Common myeloid progenitor, CD34-positive (primary cell): Measurements from ENCODE around the gene PLA2G15.

ENCODE experiments used
- CTCF ChIA-PET: fragments of 350-600 bp; sonication (Branson Sonifier 250); formaldehyde crosslinking; loops from one replicate; lab custom pipeline; 2021; ENCODE audit warnings: antibody characterized with exemption; lab: Charles Lee
- POLR2A ChIA-PET: fragments of 350-600 bp; sonication (Branson Sonifier 250); formaldehyde crosslinking; loops from one replicate; lab custom pipeline; 2021; ENCODE audit warnings: antibody characterized with exemption; lab: Charles Lee
- DNase-seq, 3 donors: peaks; one replicate each; pipeline versions ENCODE4 v3.0.0 to v3.0.0-alpha.2; 2013
- H3K27ac ChIP-seq, 2 experiments: 1 replicate in 1 of 2; 2 replicates in 1 of 2; pipeline ENCODE4 v1.7.0; 2013; ENCODE audit warnings: inconsistent platforms in 2 of 2, low read length in 2 of 2, mild to moderate bottlenecking in 2 of 2, low read depth in 1 of 2, moderate library complexity in 1 of 2; ENCODE audit not compliant: severe bottlenecking in 2 of 2, insufficient read depth in 1 of 2, poor library complexity in 1 of 2
- H3K27me3 ChIP-seq, 5 experiments: replicated peaks in 2 of 5; 1 replicate in 3 of 5; 2 replicates in 2 of 5; pipeline versions ENCODE4 v1.6.1 to v1.7.0; 2013; ENCODE audit warnings: low read length in 4 of 5, mild to moderate bottlenecking in 2 of 5, moderate library complexity in 2 of 5, inconsistent platforms in 1 of 5; ENCODE audit not compliant: insufficient read depth in 5 of 5, control insufficient read depth in 4 of 5
- H3K36me3 ChIP-seq, 4 experiments: 1 replicate in 2 of 4; 2 replicates in 2 of 4; pipeline versions ENCODE4 v1.6.1 to v1.7.0; 2013; ENCODE audit warnings: low read length in 3 of 4, control low read depth in 1 of 4, mild to moderate bottlenecking in 1 of 4; ENCODE audit not compliant: control insufficient read depth in 4 of 4, insufficient read depth in 4 of 4
- H3K4me1 ChIP-seq, 4 experiments: 1 replicate in 3 of 4; 2 replicates in 1 of 4; pipeline versions ENCODE4 v1.6.1 to v1.7.1; 2013; ENCODE audit warnings: low read length in 3 of 4, mild to moderate bottlenecking in 3 of 4, control low read depth in 1 of 4, inconsistent platforms in 1 of 4, moderate library complexity in 1 of 4; ENCODE audit not compliant: control insufficient read depth in 4 of 4, insufficient read depth in 4 of 4; ENCODE audit errors: control extremely low read depth in 1 of 4
- H3K4me3 ChIP-seq, 7 experiments: 1 replicate in 4 of 7; 2 replicates in 3 of 7; pipeline versions ENCODE4 v1.5.1 to v1.7.0; 2013; ENCODE audit warnings: mild to moderate bottlenecking in 7 of 7, low read length in 6 of 7, moderate library complexity in 6 of 7, inconsistent platforms in 2 of 7, low read depth in 2 of 7, control low read depth in 1 of 7; ENCODE audit not compliant: insufficient read depth in 4 of 7, control insufficient read depth in 1 of 7; ENCODE audit errors: extremely low read depth in 1 of 7
- H3K9me3 ChIP-seq, 5 experiments: 1 replicate in 4 of 5; 2 replicates in 1 of 5; pipeline versions ENCODE4 v1.6.1 to v1.7.1; 2013; ENCODE audit warnings: low read length in 4 of 5, mild to moderate bottlenecking in 2 of 5, inconsistent platforms in 1 of 5, low read depth in 1 of 5, moderate library complexity in 1 of 5; ENCODE audit not compliant: control insufficient read depth in 4 of 5, insufficient read depth in 2 of 5; ENCODE audit errors: control extremely low read depth in 1 of 5
- WGBS: methylation state at CpG from one replicate; pipeline ENCODE4 v1.1.5; 2013; ENCODE audit not compliant: insufficient coverage; 5-methylcytosine and 5-hydroxymethylcytosine counted together

PLA2G15 gene

GRCh38 chr16:68291227-68291626, 46.1 kb downstream of the PLA2G15 start:
- POLR2A ChIA-PET, result interaction anchor here (0.6 kb wide), 1 partner anchor 20 kb away, joined by 4 read pairs; the partner anchor contains the start of genes PRMT7 and SLC7A6OS
- 87% methylated on average over 4 of the region's 4 CpGs for WGBS

GRCh38 chr16:68292425-68292824, 47.3 kb downstream of the PLA2G15 start:
- DNase-seq, result no peak
- peaks cover 9 to 77% (median 54%) of the 10 kb centered on the region in 4 experiments for H3K36me3 ChIP-seq
- H3K4me3 ChIP-seq, result no peak overlapping the region
- CTCF ChIA-PET, result interaction anchor here (0.7 to 5.7 kb wide), 3 partner anchors 12 to 31 kb away, joined by 3 to 41 read pairs (median 6); partner anchors contain the start of gene SLC7A6
- no peaks in the 10 kb centered on the region for H3K9me3 ChIP-seq
- peaks cover 17 to 58% (median 42%) of the 10 kb centered on the region in 4 experiments for H3K4me1 ChIP-seq
- no peaks in the 10 kb centered on the region for H3K27me3 ChIP-seq
- POLR2A ChIA-PET, result interaction anchor here (0.7 kb wide), 1 partner anchor 1641 kb away, joined by 3 read pairs; no protein-coding TSS in a partner anchor
- no peak overlapping the region for H3K27ac ChIP-seq
- WGBS, result 100% methylated on average over 3 of the region's 5 CpGs

More at GRCh38 chr16:68291227-68291626, 46.1 kb downstream of the PLA2G15 start:
- Histone ChIP-seq H3K27me3 (no peaks in the 10 kb centered on the region), H3K9me3 (no peaks in the 10 kb centered on the region), H3K36me3 (peaks cover 9 to 75% (median 44%) of the 10 kb centered on the region in 4 experiments), H3K4me1 (peaks cover 22 to 60% (median 53%) of the 10 kb centered on the region in 4 experiments), H3K4me3 (no peak overlapping the region), H3K27ac (no peak overlapping the region)
- DNase-seq, result no peak
- CTCF ChIA-PET, result interaction anchor here (2.2 to 5.7 kb wide), 4 partner anchors 10 to 30 kb away, joined by 6 to 41 read pairs (median 10); partner anchors contain the start of gene SLC7A6

- ChIA-PET CTCF (interaction anchor here (1.0 to 2.3 kb wide), 5 partner anchors 11 to 52 kb away, joined by 3 to 16 read pairs (median 3); partner anchors contain the start of gene SLC7A6), POLR2A (no interaction called here)
- Histone ChIP-seq H3K4me3 (no peak overlapping the region), H3K27ac (no peak overlapping the region), H3K9me3 (no peaks in the 10 kb centered on the region), H3K4me1 (peaks cover 2 to 30% (median 9%) of the 10 kb centered on the region in 4 experiments), H3K36me3 (peaks cover 13 to 93% (median 76%) of the 10 kb centered on the region in 4 experiments), H3K27me3 (no peaks in the 10 kb centered on the region)
- WGBS, result 97% methylated on average over 10 of the region's 12 CpGs
- no peak for DNase-seq
Observed at GRCh38 chr16:68296291-68296690, 51.1 kb downstream of the PLA2G15 start.

GRCh38 chr16:68296693-68297092, 51.5 kb downstream of the PLA2G15 start:
- Histone ChIP-seq H3K27me3 (no peaks in the 10 kb centered on the region), H3K36me3 (peaks cover 13 to 93% (median 76%) of the 10 kb centered on the region in 4 experiments), H3K4me1 (peaks cover 2 to 26% (median 7%) of the 10 kb centered on the region in 4 experiments), H3K27ac (no peak overlapping the region), H3K9me3 (no peaks in the 10 kb centered on the region), H3K4me3 (no peak overlapping the region)
- 94% methylated on average over 5 of the region's 6 CpGs for WGBS
- ChIA-PET CTCF (interaction anchor here (0.8 to 2.3 kb wide), 6 partner anchors 9 to 53 kb away, joined by 3 to 16 read pairs (median 3); partner anchors contain the start of gene SLC7A6), POLR2A (no interaction called here)
- no peak for DNase-seq

- peaks cover 0 to 20% (median 1%) of the 10 kb centered on the region in 4 experiments for H3K4me1 ChIP-seq
- CTCF ChIA-PET, result interaction anchor here (1.4 to 2.3 kb wide), 3 partner anchors 34 to 36 kb away, joined by 4 to 16 read pairs (median 7); partner anchors contain the start of gene SLC7A6
- DNase-seq, result no peak
- no peak overlapping the region for H3K4me3 ChIP-seq
- H3K27ac ChIP-seq, result no peak overlapping the region
- H3K9me3 ChIP-seq, result no peaks in the 10 kb centered on the region
- peaks cover 17 to 95% (median 77%) of the 10 kb centered on the region in 4 experiments for H3K36me3 ChIP-seq
- 100% methylated on average over 1 of the region's 3 CpGs for WGBS
- POLR2A ChIA-PET, result no interaction called here
- H3K27me3 ChIP-seq, result no peaks in the 10 kb centered on the region
Observed at GRCh38 chr16:68297908-68298307, 52.7 kb downstream of the PLA2G15 start.

- CTCF ChIA-PET, result interaction anchor here (1.4 to 2.3 kb wide), 5 partner anchors 9 to 38 kb away, joined by 3 to 16 read pairs (median 5); partner anchors contain the start of gene SLC7A6
- Histone ChIP-seq H3K9me3 (no peaks in the 10 kb centered on the region), H3K27ac (no peak overlapping the region), H3K4me3 (no peak overlapping the region), H3K36me3 (peaks cover 17 to 95% (median 77%) of the 10 kb centered on the region in 4 experiments), H3K4me1 (peaks cover 0 to 20% (median 1%) of the 10 kb centered on the region in 4 experiments), H3K27me3 (no peaks in the 10 kb centered on the region)
- 100% methylated on average over 1 of the region's 3 CpGs for WGBS
- DNase-seq, result no peak
- POLR2A ChIA-PET, result no interaction called here
Observed at GRCh38 chr16:68298312-68298711, 53.1 kb downstream of the PLA2G15 start.
